Mesenchymal stem cell (in vitro differentiated cells and primary cell): ENCODE measurements around the gene RRM2. TPM values are rescaled to one million over a fixed set of nuclear protein-coding genes. Genes with fewer than 3 reads are reported as not detected.

ENCODE experiments used
- DNase-seq: peaks from one replicate; pipeline ENCODE4 v3.0.0-alpha.2; 2013
- H2AFZ ChIP-seq: one replicate; pipeline ENCODE4 v1.6.1; 2013; ENCODE audit warnings: low read depth, mild to moderate bottlenecking, control low read depth, inconsistent platforms, low read length, moderate library complexity
- H2AK5ac ChIP-seq: 2 replicates; pipeline ENCODE4 v1.6.1; 2013; ENCODE audit warnings: low read length, moderate library complexity, mild to moderate bottlenecking, inconsistent platforms; ENCODE audit not compliant: severe bottlenecking
- H2BK120ac ChIP-seq: one replicate; pipeline ENCODE4 v1.6.1; 2013; ENCODE audit warnings: low read depth, mild to moderate bottlenecking, inconsistent platforms, low read length, moderate library complexity
- H2BK12ac ChIP-seq, 2 experiments: one replicate each; pipeline ENCODE4 v1.6.1; 2013; ENCODE audit warnings: inconsistent platforms in 2 of 2, low read length in 2 of 2, mild to moderate bottlenecking in 2 of 2, moderate library complexity in 2 of 2, control low read depth in 1 of 2
- H2BK15ac ChIP-seq: one replicate; pipeline ENCODE4 v1.6.1; 2013; ENCODE audit warnings: mild to moderate bottlenecking, low read depth, inconsistent platforms; ENCODE audit not compliant: poor library complexity, severe bottlenecking
- H2BK5ac ChIP-seq: 2 replicates; pipeline ENCODE4 v1.6.1; 2013; ENCODE audit warnings: low read depth, mild to moderate bottlenecking, low read length, control low read depth, inconsistent platforms; ENCODE audit not compliant: poor library complexity, severe bottlenecking
- H3K14ac ChIP-seq, 2 experiments: one replicate each; pipeline ENCODE4 v1.6.1; 2013; ENCODE audit warnings: inconsistent platforms in 2 of 2, low read length in 2 of 2, control low read depth in 1 of 2, mild to moderate bottlenecking in 1 of 2, moderate library complexity in 1 of 2
- H3K18ac ChIP-seq, 2 experiments: one replicate each; pipeline ENCODE4 v1.6.1; 2013; ENCODE audit warnings: inconsistent platforms in 2 of 2, low read length in 2 of 2, control low read depth in 1 of 2, low read depth in 1 of 2, mild to moderate bottlenecking in 1 of 2
- H3K23ac ChIP-seq, 2 experiments: one replicate each; pipeline ENCODE4 v1.6.1; 2013; ENCODE audit warnings: inconsistent platforms in 2 of 2, low read length in 2 of 2, mild to moderate bottlenecking in 2 of 2, moderate library complexity in 2 of 2, control low read depth in 1 of 2
- H3K27ac ChIP-seq: 2 replicates; pipeline ENCODE4 v1.5.1; 2013; ENCODE audit warnings: mild to moderate bottlenecking, moderate library complexity, low read length, control low read depth, inconsistent platforms; ENCODE audit not compliant: poor library complexity, severe bottlenecking
- H3K27me3 ChIP-seq, 2 experiments: 2 replicates each; pipeline versions ENCODE4 v1.6.1 to v1.7.0; 2013; ENCODE audit warnings: low read length in 2 of 2, mild to moderate bottlenecking in 2 of 2, moderate library complexity in 2 of 2, control low read depth in 1 of 2, inconsistent platforms in 1 of 2; ENCODE audit not compliant: control insufficient read depth in 1 of 2, insufficient read depth in 1 of 2
- H3K36me3 ChIP-seq, 2 experiments: 2 replicates each; pipeline versions ENCODE4 v1.6.1 to v1.7.0; 2013; ENCODE audit warnings: low read length in 2 of 2, control low read depth in 1 of 2, inconsistent platforms in 1 of 2, low read depth in 1 of 2, mild to moderate bottlenecking in 1 of 2; ENCODE audit not compliant: insufficient read depth in 2 of 2, control insufficient read depth in 1 of 2
- H3K4ac ChIP-seq, 2 experiments: one replicate each; pipeline ENCODE4 v1.6.1; 2013; ENCODE audit warnings: inconsistent platforms in 2 of 2, low read length in 2 of 2, mild to moderate bottlenecking in 2 of 2, moderate library complexity in 2 of 2, control low read depth in 1 of 2, low read depth in 1 of 2
- H3K4me1 ChIP-seq: 2 replicates; pipeline ENCODE4 v1.6.1; 2013; ENCODE audit warnings: low read depth, low read length, control low read depth; ENCODE audit not compliant: control insufficient read depth, insufficient read depth
- H3K4me2 ChIP-seq: 2 replicates; pipeline ENCODE4 v1.6.1; 2013; ENCODE audit warnings: low read length, mild to moderate bottlenecking, inconsistent platforms; ENCODE audit not compliant: poor library complexity, severe bottlenecking
- H3K4me3 ChIP-seq, 2 experiments: 2 replicates each; pipeline versions ENCODE4 v1.5.1 to v1.7.0; 2013; ENCODE audit warnings: low read length in 2 of 2, mild to moderate bottlenecking in 2 of 2, control low read depth in 1 of 2, low read depth in 1 of 2; ENCODE audit not compliant: insufficient read depth in 1 of 2
- H3K79me1 ChIP-seq: replicated peaks from 2 replicates; pipeline ENCODE4 v1.6.1; 2013; ENCODE audit warnings: mild to moderate bottlenecking, control low read depth, low read length, inconsistent platforms; ENCODE audit not compliant: poor library complexity, severe bottlenecking
- H3K9ac ChIP-seq: 2 replicates; pipeline ENCODE4 v1.7.0; 2013; ENCODE audit warnings: mild to moderate bottlenecking, low read length, moderate library complexity
- H3K9me3 ChIP-seq: 2 replicates; pipeline ENCODE4 v1.7.0; 2013; ENCODE audit warnings: mild to moderate bottlenecking, low read length; ENCODE audit not compliant: control insufficient read depth
- H4K8ac ChIP-seq: one replicate; pipeline ENCODE4 v1.6.1; 2013; ENCODE audit warnings: inconsistent platforms, mild to moderate bottlenecking, low read length, moderate library complexity
- H4K91ac ChIP-seq: one replicate; pipeline ENCODE4 v1.6.1; 2013; ENCODE audit warnings: mild to moderate bottlenecking, low read length, inconsistent platforms
- WGBS: methylation state at CpG from one replicate; pipeline ENCODE4 v1.1.7; 2013; ENCODE audit warnings: mixed read lengths; 5-methylcytosine and 5-hydroxymethylcytosine counted together
- small RNA-seq: library from polyadenylated mRNA; stranded (forward); fragments of <200 nt; extraction: miRNeasy Mini kit (QIAGEN cat#:217004); gene quantifications from one replicate; pipeline ENCODE3, GENCODE V24; 2013; ENCODE audit warnings: low read depth

Gene RRM2

GRCh38 chr2:10179422-10179821 lies 56.9 kb downstream of the RRM2 start:
- no peak overlapping the region for H3K4me3 ChIP-seq

GRCh38 chr2:10180229-10180628 lies 57.7 kb downstream of the RRM2 start:
- H3K4me3 ChIP-seq = no peak overlapping the region
- no peak overlapping the region for H3K4me2 ChIP-seq
- peaks cover 6% of the 10 kb centered on the region for H3K9me3 ChIP-seq
- H2AFZ ChIP-seq = no peak overlapping the region
- H3K9ac ChIP-seq = no peak overlapping the region
- no peak overlapping the region for H2BK15ac ChIP-seq
- no peak overlapping the region for H2AK5ac ChIP-seq
- H3K27ac ChIP-seq = no peak overlapping the region
- no peak overlapping the region for H4K8ac ChIP-seq
- no peak overlapping the region for H2BK5ac ChIP-seq
- H2BK12ac ChIP-seq = no peak overlapping the region
- DNase-seq = no peak
- H4K91ac ChIP-seq = no peak overlapping the region
- WGBS = 81% methylated on average over 7 of the region's 7 CpGs
- no peak overlapping the region for H2BK120ac ChIP-seq
- H3K23ac ChIP-seq = no peak overlapping the region
- H3K18ac ChIP-seq = no peak overlapping the region
- no peaks in the 10 kb centered on the region for H3K4me1 ChIP-seq
- H3K27me3 ChIP-seq = peaks cover 0 to 5% of the 10 kb centered on the region in 2 experiments
- no peak overlapping the region for H3K4ac ChIP-seq
- H3K36me3 ChIP-seq = no peaks in the 10 kb centered on the region
- no peak overlapping the region for H3K14ac ChIP-seq
- H3K79me1 ChIP-seq = no peaks in the 10 kb centered on the region

More at GRCh38 chr2:10179422-10179821, 56.9 kb downstream of the RRM2 start:
- H2AK5ac ChIP-seq = no peak overlapping the region
- H3K4me2 ChIP-seq = no peak overlapping the region
- no peaks in the 10 kb centered on the region for H3K79me1 ChIP-seq
- no peak overlapping the region for H2BK5ac ChIP-seq
- H2BK120ac ChIP-seq = no peak overlapping the region
- no peak overlapping the region for H2BK12ac ChIP-seq
- no peak overlapping the region for H4K8ac ChIP-seq
- no peak overlapping the region for H3K4ac ChIP-seq
- H3K23ac ChIP-seq = no peak overlapping the region
- no peak overlapping the region for H2BK15ac ChIP-seq
- H2AFZ ChIP-seq = no peak overlapping the region
- WGBS = 100% methylated on average over 2 of the region's 3 CpGs
- H3K18ac ChIP-seq = no peak overlapping the region
- H3K4me1 ChIP-seq = no peaks in the 10 kb centered on the region
- H3K14ac ChIP-seq = no peak overlapping the region
- no peak for DNase-seq
- H3K27ac ChIP-seq = no peak overlapping the region
- H4K91ac ChIP-seq = no peak overlapping the region
- H3K36me3 ChIP-seq = no peaks in the 10 kb centered on the region
- H3K27me3 ChIP-seq = peaks cover 0 to 2% of the 10 kb centered on the region in 2 experiments
- no peak overlapping the region for H3K9ac ChIP-seq
- peaks cover 6% of the 10 kb centered on the region for H3K9me3 ChIP-seq

Small RNAs within 50 kb of the gene (small RNA-seq; reads per million reads assigned to genes)
- gene RF00410 (not detected), gene RF00568 (not detected)
